ENCODE results near the gene SPEM1. TPM values are rescaled to one million over a fixed set of nuclear protein-coding genes. Genes with fewer than 3 reads are reported as not detected.

SPEM1 gene
- total RNA-seq, 1 donor from 2014 or later = not detected

- DNase-seq (ENCODE audit: low read depth in 2 of 2) = no peak
These were observed 1.5 kb upstream of the SPEM1 start for GRCh38 chr17:7418472-7419152.

GRCh38 chr17:7421186-7421585 lies 1.1 kb downstream of the SPEM1 start:
- no peak for DNase-seq (ENCODE audit: low read depth in 2 of 2)

- no peak for DNase-seq (ENCODE audit: low read depth in 2 of 2)
These were observed 3.6 kb downstream of the SPEM1 start for GRCh38 chr17:7423679-7424078.

GRCh38 chr17:7425316-7425715 lies 5.2 kb downstream of the SPEM1 start, which contains the start of gene SPEM2:
TSS of gene SPEM2 (plus strand) at chr17:7425616. CDS start at chr17:7425689, 73 bp downstream.
- no peak for DNase-seq (ENCODE audit: low read depth in 2 of 2)

GRCh38 chr17:7425756-7426155 lies 5.6 kb downstream of the SPEM1 start:
- DNase-seq (ENCODE audit: low read depth in 2 of 2) = no peak

GRCh38 chr17:7426203-7426863 lies 6.2 kb downstream of the SPEM1 start:
- no peak for DNase-seq (ENCODE audit: low read depth in 2 of 2)

- no peak for DNase-seq (ENCODE audit: low read depth in 2 of 2)
These were observed 6.9 kb downstream of the SPEM1 start for GRCh38 chr17:7426896-7427489.

- DNase-seq (ENCODE audit: low read depth in 2 of 2) = no peak
These were observed 7.4 kb downstream of the SPEM1 start for GRCh38 chr17:7427549-7427948.

GRCh38 chr17:7428557-7428956 lies 8.4 kb downstream of the SPEM1 start, which contains the start of gene SPEM3:
TSS of gene SPEM3 (plus strand) at chr17:7428857. CDS start at chr17:7428903, 46 bp downstream.
- DNase-seq (ENCODE audit: low read depth in 2 of 2) = no peak

- DNase-seq (ENCODE audit: low read depth in 2 of 2) = no peak
These were observed 9.6 kb downstream of the SPEM1 start for GRCh38 chr17:7429722-7430121.

- DNase-seq (ENCODE audit: low read depth in 2 of 2) = no peak
These were observed 11.1 kb downstream of the SPEM1 start for GRCh38 chr17:7431231-7431630.

GRCh38 chr17:7432296-7432695 lies 12.2 kb downstream of the SPEM1 start:
- DNase-seq (ENCODE audit: low read depth in 2 of 2) = no peak

- DNase-seq (ENCODE audit: low read depth in 2 of 2) = peak in 1 of 2 donors; percentile 39
These were observed 15.8 kb downstream of the SPEM1 start for GRCh38 chr17:7435676-7436555.

- DNase-seq (ENCODE audit: low read depth in 2 of 2) = peak; percentile 71 to 92
These were observed 16.6 kb downstream of the SPEM1 start for GRCh38 chr17:7436556-7437368.

- no peak for DNase-seq (ENCODE audit: low read depth in 2 of 2)
These were observed 17.3 kb downstream of the SPEM1 start for GRCh38 chr17:7437369-7437863.

GRCh38 chr17:7437950-7438614 lies 18.0 kb downstream of the SPEM1 start:
- DNase-seq (ENCODE audit: low read depth in 2 of 2) = peak in 1 of 2 donors; percentile 18

GRCh38 chr17:7438656-7439460 lies 18.7 kb downstream of the SPEM1 start:
- DNase-seq (ENCODE audit: low read depth in 2 of 2) = no peak

- no peak for DNase-seq (ENCODE audit: low read depth in 2 of 2)
These were observed 19.5 kb downstream of the SPEM1 start, which contains the start of gene FGF11 for GRCh38 chr17:7439462-7440112. TSS of gene FGF11 (plus strand) at chr17:7439512. CDS start at chr17:7439621, 109 bp downstream.

Measured in dermis microvascular lymphatic vessel endothelial cell (primary cell).